C4-2B (cell line): ENCODE data around the gene POLE4.

Experiments used
- CTCF ChIP-seq: fragments of 450-650 bp; conservative IDR thresholded peaks from 2 replicates; pipeline ENCODE4 v1.5.1; 2017; ENCODE audit warnings: mild to moderate bottlenecking
- ZFX ChIP-seq: fragments of 450-650 bp; IDR thresholded peaks from 2 replicates; pipeline ENCODE4 v1.6.1; 2017

DNA sequence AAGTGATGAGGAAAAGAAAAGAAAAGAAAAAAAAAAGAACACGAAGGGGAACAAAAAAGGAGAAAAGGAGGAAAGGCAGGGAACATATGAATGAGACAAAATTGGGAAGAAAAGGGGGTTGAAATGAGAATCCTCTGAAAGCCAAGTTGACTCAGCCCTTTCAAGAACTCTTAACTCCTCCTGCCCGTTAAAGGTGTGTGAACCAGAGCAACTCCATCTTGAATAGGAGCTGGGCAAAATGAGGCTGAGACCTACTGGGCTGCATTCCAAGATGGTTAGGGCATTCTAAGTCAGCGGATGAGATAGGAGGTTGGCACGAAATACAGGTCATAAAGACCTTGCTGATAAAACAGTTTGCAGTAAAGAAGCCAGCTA is 4.0 kb upstream of the POLE4 start:
- no peak for TF ChIP-seq CTCF
- TF ChIP-seq ZFX = no peak
